KOPT-K1 (cell line): ENCODE measurements around the gene ZGPAT.
"Not testable (repeated sequence)": the region's sequence is repeated elsewhere in the genome, so short reads cannot be mapped to it uniquely, and the experiment has no call there.

Source experiments
- H3K27ac ChIP-seq: fragments of 200-600 bp; sonication (generic); 2 replicates; pipeline ENCODE4 v1.5.1; 2016; ENCODE audit warnings: antibody characterized with exemption, mild to moderate bottlenecking, low read depth, low read length; ENCODE audit not compliant: poor library complexity, severe bottlenecking
- H3K36me3 ChIP-seq: fragments of 200-600 bp; sonication (generic); 2 replicates; pipeline ENCODE4 v1.5.1; 2017; ENCODE audit warnings: antibody characterized with exemption, mild to moderate bottlenecking, low read length, moderate library complexity; ENCODE audit not compliant: insufficient read depth
- H3K9me3 ChIP-seq: fragments of 200-600 bp; sonication (generic); 2 replicates; pipeline ENCODE4 v1.5.1; 2017; ENCODE audit warnings: antibody characterized with exemption, low read length, mild to moderate bottlenecking; ENCODE audit not compliant: insufficient read depth, poor library complexity, severe bottlenecking

Gene ZGPAT

DNA sequence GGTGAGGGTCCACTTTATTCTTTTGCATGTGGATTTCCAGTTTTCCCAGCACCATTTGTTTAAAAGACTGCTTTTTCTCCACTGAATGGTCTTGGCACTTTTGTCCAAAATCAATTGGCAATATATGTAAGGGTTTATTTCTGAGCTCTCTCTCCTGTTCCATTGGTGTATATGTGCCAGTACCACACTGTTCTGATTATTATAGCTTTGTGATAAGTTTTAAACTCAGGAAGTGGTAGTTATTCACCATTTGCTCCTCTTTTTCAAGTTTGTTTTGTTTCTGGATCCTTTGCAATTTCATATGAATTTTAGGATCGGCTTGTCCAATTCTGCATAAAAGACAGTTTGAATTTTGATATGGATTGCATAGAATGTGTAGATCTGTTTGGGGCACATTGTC is 4.4 kb downstream of the ZGPAT start:
- Histone ChIP-seq H3K9me3 (peaks cover 16% of the 10 kb centered on the region), H3K27ac (no peak overlapping the region), H3K36me3 (peaks cover 77% of the 10 kb centered on the region)

DNA sequence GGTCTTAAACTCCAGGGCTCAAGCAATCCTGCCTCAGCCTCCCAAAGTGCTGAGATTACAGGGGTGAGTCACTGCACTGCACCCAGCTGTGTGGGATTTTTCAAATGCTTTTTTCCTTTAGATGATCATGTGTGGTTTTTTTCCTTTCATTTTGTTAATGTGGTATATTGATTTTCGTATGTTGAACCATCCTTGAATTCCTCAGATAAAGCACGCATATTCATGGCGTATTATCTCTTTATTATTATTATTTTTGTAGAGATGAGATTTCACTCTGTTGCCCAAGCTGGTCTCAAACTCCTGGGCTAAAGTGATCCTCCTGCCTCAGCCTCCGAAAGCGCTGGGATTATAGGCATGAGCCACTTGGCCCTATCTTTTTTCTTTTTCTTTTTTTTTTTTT is 7.0 kb downstream of the ZGPAT start:
- peaks cover 92% of the 10 kb centered on the region for H3K36me3 ChIP-seq
- peaks cover 27% of the 10 kb centered on the region for H3K9me3 ChIP-seq
- H3K27ac ChIP-seq: no peak overlapping the region

GRCh38 chr20:63718996-63719395 is 11.2 kb downstream of the ZGPAT start:
- Histone ChIP-seq H3K27ac (no peak overlapping the region), H3K36me3 (peaks cover 94% of the 10 kb centered on the region), H3K9me3 (peaks cover 20% of the 10 kb centered on the region)

DNA sequence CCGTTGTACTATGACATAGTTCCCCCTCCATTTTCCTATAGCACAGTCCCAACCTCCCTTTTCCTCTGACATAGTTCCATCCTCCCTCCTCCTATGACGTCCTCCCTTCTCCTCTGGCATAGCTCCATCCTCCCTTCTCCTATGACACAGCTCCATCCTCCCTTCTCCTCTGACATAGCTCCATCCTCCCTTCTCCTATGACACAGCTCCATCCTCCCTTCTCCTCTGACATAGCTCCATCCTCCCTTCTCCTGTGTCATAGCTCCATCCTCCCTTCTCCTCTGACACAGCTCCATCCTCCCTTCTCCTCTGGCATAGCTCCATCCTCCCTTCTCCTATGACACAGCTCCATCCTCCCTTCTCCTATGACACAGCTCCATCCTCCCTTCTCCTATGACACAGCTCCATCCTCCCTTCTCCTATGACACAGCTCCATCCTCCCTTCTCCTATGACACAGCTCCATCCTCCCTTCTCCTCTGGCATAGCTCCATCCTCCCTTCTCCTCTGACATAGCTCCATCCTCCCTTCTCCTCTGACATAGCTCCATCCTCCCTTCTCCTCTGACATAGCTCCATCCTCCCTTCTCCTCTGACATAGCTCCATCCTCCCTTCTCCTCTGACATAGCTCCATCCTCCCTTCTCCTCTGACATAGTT is 15.3 kb downstream of the ZGPAT start:
- Histone ChIP-seq H3K9me3 (peaks cover 32% of the 10 kb centered on the region), H3K36me3 (peaks cover 76% of the 10 kb centered on the region)
- H3K27ac ChIP-seq: not testable (repeated sequence)

GRCh38 chr20:63730189-63730733 is 22.4 kb downstream of the ZGPAT start:
- peak overlapping the region; percentile 92 for H3K27ac ChIP-seq
- H3K36me3 ChIP-seq: peaks cover 35% of the 10 kb centered on the region

GRCh38 chr20:63731410-63731809 is 23.6 kb downstream of the ZGPAT start:
- H3K36me3 ChIP-seq: peaks cover 41% of the 10 kb centered on the region
- no peaks in the 10 kb centered on the region for H3K9me3 ChIP-seq
- H3K27ac ChIP-seq: peak overlapping the region; percentile 92

More at GRCh38 chr20:63730189-63730733, 22.4 kb downstream of the ZGPAT start:
- not testable (repeated sequence) for H3K9me3 ChIP-seq

- Histone ChIP-seq H3K9me3 (no peaks in the 10 kb centered on the region), H3K27ac (peak overlapping the region; percentile 92), H3K36me3 (peaks cover 34% of the 10 kb centered on the region)
Observed at GRCh38 chr20:63732118-63733095, 24.6 kb downstream of the ZGPAT start.

GRCh38 chr20:63733117-63733516 is 25.3 kb downstream of the ZGPAT start:
- peak overlapping the region; percentile 32 for H3K27ac ChIP-seq
- no peaks in the 10 kb centered on the region for H3K9me3 ChIP-seq
- peaks cover 34% of the 10 kb centered on the region for H3K36me3 ChIP-seq

- Histone ChIP-seq H3K36me3 (peaks cover 36% of the 10 kb centered on the region), H3K27ac (peak overlapping the region; percentile 32), H3K9me3 (no peaks in the 10 kb centered on the region)
Observed at GRCh38 chr20:63733579-63734081, 25.8 kb downstream of the ZGPAT start.

- Histone ChIP-seq H3K36me3 (peaks cover 37% of the 10 kb centered on the region), H3K9me3 (no peaks in the 10 kb centered on the region), H3K27ac (peak overlapping the region; percentile 32)
Observed at GRCh38 chr20:63734111-63734945, 26.5 kb downstream of the ZGPAT start.

DNA sequence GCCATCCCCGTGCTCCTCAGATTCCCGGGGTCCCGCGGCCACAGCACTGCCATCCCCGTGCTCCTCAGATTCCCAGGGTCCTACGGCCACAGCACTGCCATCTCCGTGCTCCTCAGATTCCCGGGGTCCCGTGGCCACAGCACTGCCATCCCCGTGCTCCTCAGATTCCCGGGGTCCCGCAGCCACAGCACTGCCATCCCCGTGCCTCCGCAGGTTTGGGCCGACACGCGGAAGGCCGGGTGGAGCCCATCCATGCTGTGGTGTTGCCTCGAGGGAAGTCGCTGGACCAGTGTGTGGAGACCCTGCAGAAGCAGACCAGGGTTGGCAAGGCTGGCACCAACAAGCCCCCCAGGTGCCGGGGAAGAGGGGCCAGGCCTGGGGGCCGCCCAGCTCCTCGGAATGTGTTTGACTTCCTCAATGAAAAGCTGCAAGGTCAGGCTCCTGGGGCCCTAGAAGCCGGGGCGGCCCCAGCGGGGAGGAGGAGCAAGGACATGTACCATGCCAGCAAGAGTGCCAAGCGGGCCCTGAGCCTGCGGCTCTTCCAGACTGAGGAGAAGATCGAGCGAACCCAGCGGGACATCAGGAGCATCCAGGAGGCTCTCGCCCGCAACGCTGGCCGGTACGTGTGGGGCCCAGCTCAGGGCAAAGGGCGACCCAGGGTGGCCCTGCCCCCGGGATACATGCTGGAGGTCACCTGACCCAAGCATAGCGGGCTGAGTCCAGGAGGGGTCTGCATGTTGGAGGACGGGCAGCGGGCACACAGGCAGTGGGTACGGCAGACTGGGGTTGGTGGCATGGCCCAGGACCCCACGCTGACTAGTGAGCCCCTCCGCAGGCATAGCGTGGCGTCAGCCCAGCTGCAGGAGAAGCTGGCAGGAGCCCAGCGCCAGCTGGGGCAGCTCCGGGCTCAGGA is 27.4 kb downstream of the ZGPAT start:
- Histone ChIP-seq H3K27ac (peak overlapping the region; percentile 89), H3K9me3 (no peaks in the 10 kb centered on the region), H3K36me3 (peaks cover 32% of the 10 kb centered on the region)

DNA sequence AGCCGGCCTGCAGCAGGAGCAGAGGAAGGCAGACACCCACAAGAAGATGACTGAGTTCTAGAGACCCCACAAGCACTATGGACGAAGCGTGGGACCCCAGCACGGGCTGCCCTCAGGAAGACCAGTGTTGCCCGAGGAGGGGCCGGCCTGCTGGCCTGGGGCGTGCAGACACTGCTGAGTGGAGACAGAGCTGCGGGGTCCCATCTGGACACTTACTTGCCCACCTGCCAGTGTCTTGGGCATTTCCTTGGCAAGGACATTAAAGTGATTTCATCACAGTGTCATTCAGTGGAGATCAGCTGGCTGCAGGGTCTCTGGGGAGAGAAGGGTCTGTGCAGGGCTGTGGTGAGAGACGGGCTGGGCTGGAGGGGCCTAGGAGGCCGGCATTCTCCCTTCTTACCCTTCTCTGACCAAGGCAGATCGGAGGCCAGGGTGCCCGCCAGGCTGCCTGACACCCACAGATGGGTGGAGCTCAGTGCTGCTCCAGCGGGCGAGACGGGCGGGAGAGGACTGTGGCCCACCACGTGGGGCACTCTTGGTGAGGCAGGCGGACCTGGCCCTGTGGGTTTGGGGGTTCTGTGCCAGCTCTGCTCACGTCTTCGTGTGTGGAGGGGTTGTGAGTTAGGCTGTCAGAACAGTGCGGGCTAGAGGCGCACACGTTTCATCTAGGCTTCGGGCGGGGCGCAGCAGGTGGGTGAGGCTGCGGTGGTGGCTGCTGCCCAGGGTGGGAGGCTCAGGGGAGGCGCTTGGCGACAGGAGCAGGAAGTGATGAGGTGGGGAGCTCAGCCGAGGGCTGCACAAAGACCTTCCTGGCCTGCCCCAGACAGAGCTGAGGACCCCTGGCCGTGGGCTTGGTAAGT is 28.2 kb downstream of the ZGPAT start, which contains the start of gene LIME1:
Gene LIME1 (plus strand): TSS at position 806 of the 860 bp plus-strand sequence. CDS start 886 bp downstream, outside the sequence.
- Histone ChIP-seq H3K27ac (peak within 1 kb of the TSS; percentile 89), H3K36me3 (peaks cover 32% of the 10 kb centered on the region), H3K9me3 (no peaks in the 10 kb centered on the region)
